ENCODE measurements around the gene IQCH. TPM values are rescaled to one million over a fixed set of nuclear protein-coding genes. Genes with fewer than 3 reads are reported as not detected.
A peak's percentile ranks its signal among the peaks of the same experiment; 100 is the strongest.

The IQCH gene
- total and polyA plus RNA-seq, 7 donors, result 0.36 to 3.8 (median 1.4) TPM

GRCh38 chr15:67456677-67457529 is 202.3 kb downstream of the IQCH start:
- peak; percentile 80 for DNase-seq
- Histone ChIP-seq H3K9me3 (no peaks in the 10 kb centered on the region), H3K36me3 (no peaks in the 10 kb centered on the region), H3K27ac (no peak overlapping the region), H3K4me1 (no peaks in the 10 kb centered on the region), H3K4me3 (no peak overlapping the region), H3K27me3 (no peaks in the 10 kb centered on the region)
- TF ChIP-seq EP300 (IDR thresholded peaks at IDR 0.05) (no peak), CTCF (IDR thresholded peaks at IDR 0.05) (peak; percentile 18 to 81 (median 60))
- intact Hi-C loops (cut with DNase I), result loop anchor here (2.0 kb wide), 1 partner anchor 378 kb away; no protein-coding TSS in a partner anchor
- WGBS, 2 donors, result 16 to 27% methylated on average over 8 of the region's 8 CpGs

GRCh38 chr15:67458331-67459029 is 203.9 kb downstream of the IQCH start:
- H3K4me1 ChIP-seq, result no peaks in the 10 kb centered on the region
- no peak overlapping the region for H3K27ac ChIP-seq
- TF ChIP-seq CTCF (IDR thresholded peaks at IDR 0.05) (no peak), POLR2AphosphoS5 (IDR thresholded peaks at IDR 0.05) (no peak), EP300 (IDR thresholded peaks at IDR 0.05) (no peak), POLR2A (IDR thresholded peaks at IDR 0.05) (no peak)
- H3K27me3 ChIP-seq, result no peaks in the 10 kb centered on the region
- no peaks in the 10 kb centered on the region for H3K9me3 ChIP-seq
- intact Hi-C loops (cut with DNase I), result no loop called here
- H3K4me3 ChIP-seq, result no peak overlapping the region
- H3K36me3 ChIP-seq, result no peaks in the 10 kb centered on the region
- WGBS, 2 donors, result 90 to 93% methylated on average over 5 of the region's 5 CpGs
- no peak for DNase-seq

- Histone ChIP-seq H3K4me1 (no peaks in the 10 kb centered on the region), H3K4me3 (no peak overlapping the region), H3K27ac (no peak overlapping the region), H3K36me3 (no peaks in the 10 kb centered on the region), H3K9me3 (no peaks in the 10 kb centered on the region), H3K27me3 (no peaks in the 10 kb centered on the region)
- 67 to 77% methylated on average over 2 of the region's 2 CpGs for WGBS, 2 donors
- DNase-seq, result no peak
- intact Hi-C loops (cut with DNase I), result no loop called here
- TF ChIP-seq POLR2A (IDR thresholded peaks at IDR 0.05) (no peak), POLR2AphosphoS5 (IDR thresholded peaks at IDR 0.05) (no peak), CTCF (IDR thresholded peaks at IDR 0.05) (no peak), EP300 (IDR thresholded peaks at IDR 0.05) (no peak)
Measured at GRCh38 chr15:67460521-67460920, 205.9 kb downstream of the IQCH start.

DNA sequence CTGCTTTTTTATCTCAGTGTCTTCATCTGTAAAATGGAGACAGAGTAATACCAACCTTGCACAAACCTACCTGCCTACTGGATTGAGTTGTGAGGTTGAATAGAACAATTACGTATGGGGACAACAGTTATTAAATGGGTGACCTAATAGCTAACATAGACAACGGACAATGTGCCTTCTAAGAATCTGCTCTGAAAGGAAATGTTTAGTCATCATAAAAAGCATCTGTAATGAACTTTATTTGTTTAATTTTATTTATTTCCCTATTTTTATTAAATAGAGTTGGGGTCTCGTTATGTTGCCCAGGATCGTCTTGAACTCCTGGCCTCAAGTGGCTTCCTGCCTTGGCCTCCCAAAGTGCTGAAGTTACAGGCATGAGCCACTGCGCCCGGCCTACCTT is 207.1 kb downstream of the IQCH start:
- H3K4me1 ChIP-seq, result no peaks in the 10 kb centered on the region
- H3K36me3 ChIP-seq, result no peaks in the 10 kb centered on the region
- TF ChIP-seq EP300 (IDR thresholded peaks at IDR 0.05) (no peak), POLR2A (IDR thresholded peaks at IDR 0.05) (no peak), POLR2AphosphoS5 (IDR thresholded peaks at IDR 0.05) (no peak), CTCF (IDR thresholded peaks at IDR 0.05) (no peak)
- no peaks in the 10 kb centered on the region for H3K27me3 ChIP-seq
- WGBS, 2 donors, result 95% methylated on average over 6 of the region's 6 CpGs
- intact Hi-C loops (cut with DNase I), result no loop called here
- H3K4me3 ChIP-seq, result no peak overlapping the region
- H3K27ac ChIP-seq, result no peak overlapping the region
- DNase-seq, result no peak
- no peaks in the 10 kb centered on the region for H3K9me3 ChIP-seq

Data from sigmoid colon (tissue), 7 donors.